HL-60 (cell line): ENCODE data around the gene SGCA.
A peak's percentile ranks its signal among the peaks of the same experiment; 100 is the strongest.

Experiments
- DNase-seq, 2 experiments: peaks; one replicate each; pipeline ENCODE4 v3.0.0-alpha.2; 2010 to 2020; ENCODE audit warnings: low read depth in 1 of 2, low spot score in 1 of 2
- H3K27ac ChIP-seq: fragments of 250-450 bp; sonication (Bioruptor Pico); replicated peaks from 2 replicates; pipeline ENCODE4 v1.5.1; 2020; ENCODE audit warnings: mild to moderate bottlenecking, moderate library complexity
- H3K27me3 ChIP-seq: fragments of 250-450 bp; sonication (Bioruptor Pico); 2 replicates; pipeline ENCODE4 v1.5.1; 2021; ENCODE audit warnings: mild to moderate bottlenecking, moderate library complexity; ENCODE audit not compliant: insufficient read depth, poor library complexity, severe bottlenecking
- H3K4me3 ChIP-seq: replicated peaks from 2 replicates; pipeline ENCODE4 v1.5.1; 2011; ENCODE audit warnings: mild to moderate bottlenecking, control low read depth, low read length; ENCODE audit not compliant: insufficient read depth
- CTCF ChIP-seq: IDR thresholded peaks from one replicate; pipeline ENCODE4 v1.5.1; 2011; ENCODE audit warnings: low read length, control low read depth, inconsistent platforms; ENCODE audit not compliant: insufficient read depth
- GABPA ChIP-seq: IDR thresholded peaks from 2 replicates; pipeline ENCODE4 v1.6.1; 2012; ENCODE audit warnings: low read depth
- POLR2AphosphoS5 ChIP-seq: IDR thresholded peaks from 2 replicates; pipeline ENCODE4 v1.6.1; 2012; ENCODE audit warnings: low read depth
- REST ChIP-seq: IDR thresholded peaks from 2 replicates; pipeline ENCODE4 v1.6.1; 2012; ENCODE audit warnings: low read depth; ENCODE audit not compliant: insufficient replicate concordance
- SPI1 ChIP-seq: IDR thresholded peaks from 2 replicates; pipeline ENCODE4 v1.6.1; 2012; ENCODE audit warnings: low read depth, mild to moderate bottlenecking, borderline replicate concordance

Gene SGCA

GRCh38 chr17:50155115-50155819 lies 10.5 kb upstream of the SGCA start:
- no peaks in the 10 kb centered on the region for H3K27me3 ChIP-seq
- no peak overlapping the region for H3K27ac ChIP-seq
- TF ChIP-seq SPI1 = no peak
- no peak overlapping the region for H3K4me3 ChIP-seq
- no peak for DNase-seq

GRCh38 chr17:50157891-50158290 lies 7.9 kb upstream of the SGCA start:
- no peaks in the 10 kb centered on the region for H3K27me3 ChIP-seq
- TF ChIP-seq SPI1 = no peak
- TF ChIP-seq GABPA = no peak
- no peak for TF ChIP-seq CTCF
- TF ChIP-seq REST = no peak
- no peak for TF ChIP-seq POLR2AphosphoS5
- DNase-seq = no peak
- H3K4me3 ChIP-seq = no peak overlapping the region
- no peak overlapping the region for H3K27ac ChIP-seq

GRCh38 chr17:50161023-50161910 lies 4.5 kb upstream of the SGCA start:
- no peak overlapping the region for H3K27ac ChIP-seq
- TF ChIP-seq CTCF = peak; percentile 92
- no peak for TF ChIP-seq REST
- peak overlapping the region; percentile 54 for H3K4me3 ChIP-seq
- peak; percentile 82 to 89 for DNase-seq
- H3K27me3 ChIP-seq = no peaks in the 10 kb centered on the region

GRCh38 chr17:50161911-50162288 lies 3.9 kb upstream of the SGCA start:
- Histone ChIP-seq H3K27ac (no peak overlapping the region), H3K27me3 (no peaks in the 10 kb centered on the region), H3K4me3 (no peak overlapping the region)
- DNase-seq = no peak
- TF ChIP-seq SPI1 (no peak), CTCF (no peak), REST (no peak), GABPA (no peak), POLR2AphosphoS5 (no peak)
